H9 (cell line): Measurements from ENCODE around the gene ZIC5. TPM values are rescaled to one million over a fixed set of nuclear protein-coding genes. Genes with fewer than 3 reads are reported as not detected.
"Not testable (repeated sequence)": the region's sequence is repeated elsewhere in the genome, so short reads cannot be mapped to it uniquely, and the experiment has no call there.

Experiments
- DNase-seq: peaks from one replicate; pipeline ENCODE4 v3.0.0-alpha.2; 2017
- H2AFZ ChIP-seq: one replicate; pipeline ENCODE4 v1.6.1; 2013; ENCODE audit warnings: mild to moderate bottlenecking, low read length, control low read depth, moderate library complexity
- H2AK5ac ChIP-seq: 2 replicates; pipeline ENCODE4 v1.6.1; 2013; ENCODE audit warnings: low read length, control low read depth, mixed read lengths; ENCODE audit not compliant: insufficient read length
- H2BK120ac ChIP-seq: one replicate; pipeline ENCODE4 v1.6.1; 2013; ENCODE audit warnings: low read depth, mild to moderate bottlenecking, low read length, control low read depth, inconsistent platforms; ENCODE audit not compliant: poor library complexity, severe bottlenecking
- H2BK12ac ChIP-seq: 2 replicates; pipeline ENCODE4 v1.6.1; 2013; ENCODE audit warnings: low read length, control low read depth, mixed read lengths, low read depth; ENCODE audit not compliant: insufficient read length
- H2BK15ac ChIP-seq: 2 replicates; pipeline ENCODE4 v1.6.1; 2013; ENCODE audit warnings: low read depth, low read length, control low read depth
- H2BK20ac ChIP-seq: one replicate; pipeline ENCODE4 v1.6.1; 2013; ENCODE audit warnings: low read depth, mild to moderate bottlenecking, low read length, control low read depth, inconsistent platforms; ENCODE audit not compliant: poor library complexity, severe bottlenecking
- H2BK5ac ChIP-seq: 2 replicates; pipeline ENCODE4 v1.6.1; 2013; ENCODE audit warnings: low read length, control low read depth, mixed read lengths; ENCODE audit not compliant: insufficient read length
- H3K14ac ChIP-seq: 2 replicates; pipeline ENCODE4 v1.6.1; 2013; ENCODE audit warnings: low read length, control low read depth; ENCODE audit not compliant: insufficient read depth
- H3K18ac ChIP-seq: 2 replicates; pipeline ENCODE4 v1.6.1; 2013; ENCODE audit warnings: low read depth, mild to moderate bottlenecking, mixed read lengths, low read length, control low read depth; ENCODE audit not compliant: insufficient read length
- H3K23ac ChIP-seq: 2 replicates; pipeline ENCODE4 v1.6.1; 2013; ENCODE audit warnings: low read length, control low read depth, mixed read lengths, low read depth; ENCODE audit not compliant: insufficient read length
- H3K23me2 ChIP-seq: 2 replicates; pipeline ENCODE4 v1.6.1; 2013; ENCODE audit warnings: low read depth, mild to moderate bottlenecking, mixed read lengths, low read length, control low read depth; ENCODE audit not compliant: insufficient read length, poor library complexity, severe bottlenecking
- H3K27ac ChIP-seq: 2 replicates; pipeline ENCODE4 v1.5.1; 2013; ENCODE audit warnings: low read length, control low read depth, mixed read lengths, low read depth; ENCODE audit not compliant: insufficient read length
- H3K27me3 ChIP-seq: 2 replicates; pipeline ENCODE4 v1.6.1; 2013; ENCODE audit warnings: low read length, control low read depth, inconsistent platforms; ENCODE audit not compliant: insufficient read depth
- H3K4ac ChIP-seq: 2 replicates; pipeline ENCODE4 v1.6.1; 2013; ENCODE audit warnings: low read depth, mild to moderate bottlenecking, control low read depth, inconsistent platforms, low read length, moderate library complexity
- H3K4me1 ChIP-seq: 2 replicates; pipeline ENCODE4 v1.6.1; 2013; ENCODE audit warnings: low read length, control low read depth, inconsistent platforms; ENCODE audit not compliant: insufficient read depth
- H3K4me2 ChIP-seq: 2 replicates; pipeline ENCODE4 v1.6.1; 2013; ENCODE audit warnings: low read length, control low read depth, mixed read lengths; ENCODE audit not compliant: insufficient read length, insufficient read depth
- H3K56ac ChIP-seq: 2 replicates; pipeline ENCODE4 v1.6.1; 2013; ENCODE audit warnings: low read depth, mild to moderate bottlenecking, mixed read lengths, low read length, control low read depth; ENCODE audit not compliant: insufficient read length
- H3K79me1 ChIP-seq: 2 replicates; pipeline ENCODE4 v1.6.1; 2013; ENCODE audit warnings: low read depth, mild to moderate bottlenecking, moderate library complexity, low read length, control low read depth, inconsistent platforms; ENCODE audit not compliant: insufficient read depth, poor library complexity, severe bottlenecking
- H3K79me2 ChIP-seq: 2 replicates; pipeline ENCODE4 v1.6.1; 2013; ENCODE audit warnings: low read length, control low read depth, inconsistent platforms; ENCODE audit not compliant: insufficient read depth
- H3K9ac ChIP-seq: 2 replicates; pipeline ENCODE4 v1.6.1; 2013; ENCODE audit warnings: low read length, control low read depth, mixed read lengths; ENCODE audit not compliant: insufficient read length; ENCODE audit errors: extremely low read depth
- H3K9me3 ChIP-seq: one replicate; pipeline ENCODE4 v1.6.1; 2013; ENCODE audit warnings: low read depth, low read length, inconsistent platforms; ENCODE audit not compliant: control insufficient read depth
- H3T11ph ChIP-seq: one replicate; pipeline ENCODE4 v1.6.1; 2013; ENCODE audit warnings: mild to moderate bottlenecking, low read length, control low read depth, inconsistent platforms
- H4K20me1 ChIP-seq: one replicate; pipeline ENCODE4 v1.6.1; 2013; ENCODE audit not compliant: control insufficient read depth, insufficient read length, insufficient read depth
- H4K5ac ChIP-seq: 2 replicates; pipeline ENCODE4 v1.6.1; 2013; ENCODE audit warnings: low read depth, mild to moderate bottlenecking, mixed read lengths, low read length, control low read depth; ENCODE audit not compliant: insufficient read length
- H4K8ac ChIP-seq: replicated peaks from 2 replicates; pipeline ENCODE4 v1.6.1; 2013; ENCODE audit warnings: low read length, control low read depth, mixed read lengths, low read depth; ENCODE audit not compliant: insufficient read length
- H4K91ac ChIP-seq: 2 replicates; pipeline ENCODE4 v1.6.1; 2013; ENCODE audit warnings: low read depth, mild to moderate bottlenecking, moderate library complexity, mixed read lengths, low read length, control low read depth; ENCODE audit not compliant: insufficient read length
- H3K27ac Mint-ChIP-seq, 3 experiments: 2 replicates in 2 of 3; 3 replicates in 1 of 3; pipeline ENCODE4 v1.8.0; 2020 to 2021; ENCODE audit warnings: mixed read lengths in 3 of 3, mild to moderate bottlenecking in 1 of 3, moderate library complexity in 1 of 3
- H3K27me3 Mint-ChIP-seq: 2 replicates; pipeline ENCODE4 v1.8.0; 2021; ENCODE audit warnings: low read depth, mild to moderate bottlenecking, moderate library complexity, mixed read lengths
- H3K36me3 Mint-ChIP-seq, 3 experiments: 2 replicates in 2 of 3; 3 replicates in 1 of 3; pipeline ENCODE4 v1.8.0; 2020 to 2021; ENCODE audit warnings: low read depth in 3 of 3, mixed read lengths in 3 of 3; ENCODE audit not compliant: insufficient read depth in 1 of 3
- H3K4me1 Mint-ChIP-seq, 2 experiments: 2 replicates each; pipeline ENCODE4 v1.8.0; 2020; ENCODE audit warnings: mixed read lengths in 2 of 2
- H3K4me3 Mint-ChIP-seq, 2 experiments: 2 replicates in 1 of 2; 3 replicates in 1 of 2; pipeline ENCODE4 v1.8.0; 2020 to 2021; ENCODE audit warnings: mild to moderate bottlenecking in 2 of 2, mixed read lengths in 2 of 2, moderate library complexity in 1 of 2
- H3K9me3 Mint-ChIP-seq, 2 experiments: 2 replicates in 1 of 2; 3 replicates in 1 of 2; pipeline ENCODE4 v1.8.0; 2020; ENCODE audit warnings: mild to moderate bottlenecking in 2 of 2, mixed read lengths in 2 of 2, moderate library complexity in 1 of 2
- CTCF ChIP-seq: fragments of 200-600 bp; sonication (generic); conservative IDR thresholded peaks from 3 replicates; pipeline ENCODE4 v1.8.0; 2021; ENCODE audit warnings: antibody characterized with exemption, mild to moderate bottlenecking
- WGBS: extraction: QIAGEN DNeasy Blood & Tissue Kit; methylation state at CpG from one replicate; pipeline ENCODE4 v1.1.7; 2013; ENCODE audit warnings: missing lambda C conversion rate, low lambda C conversion rate, mixed read lengths; ENCODE audit not compliant: insufficient read length; ENCODE audit errors: extremely low coverage; 5-methylcytosine and 5-hydroxymethylcytosine counted together
- total RNA-seq: library from RNA; stranded (reverse); gene quantifications from 2 replicates; pipeline ENCODE4 v1.2.1, GENCODE V29; 2021

ZIC5 gene
- total RNA-seq, 1 experiment from 2014 or later: 51.9 TPM

DNA sequence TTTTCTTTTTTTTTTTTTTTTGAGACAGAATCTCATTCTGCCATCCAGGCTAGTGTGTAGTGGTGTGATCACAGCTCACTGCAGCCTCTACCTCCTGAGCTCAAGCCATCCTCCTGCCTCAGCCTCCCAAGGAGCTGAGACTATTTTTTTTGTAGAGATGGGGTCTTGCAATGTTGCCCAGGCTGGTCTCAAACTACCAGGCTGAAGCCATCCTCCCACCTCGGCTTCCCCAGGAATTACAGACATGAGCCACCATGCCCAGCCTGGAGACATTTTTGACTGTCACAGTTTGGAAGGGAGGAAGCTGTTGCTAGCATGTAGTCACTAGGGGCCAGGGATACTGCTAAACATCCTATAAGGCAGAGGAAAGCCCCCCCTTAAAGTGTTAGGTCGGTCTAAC, 23.9 kb downstream of the ZIC5 start:
- no peak overlapping the region for H4K91ac ChIP-seq
- no peaks in the 10 kb centered on the region for H4K20me1 ChIP-seq
- H4K5ac ChIP-seq: no peak overlapping the region
- Mint-ChIP-seq H3K27me3 (peaks cover 18% of the 10 kb centered on the region), H3K9me3 (no peaks in the 10 kb centered on the region), H3K27ac (no peak overlapping the region), H3K4me3 (no peak overlapping the region), H3K36me3 (no peaks in the 10 kb centered on the region; a peak in 2 of 7 replicates), H3K4me1 (peaks cover 19 to 27% of the 10 kb centered on the region in 2 experiments)
- TF ChIP-seq CTCF: no peak
- H4K8ac ChIP-seq: no peak overlapping the region
- no peaks in the 10 kb centered on the region for H3K79me2 ChIP-seq
- H3K27ac ChIP-seq: no peak overlapping the region
- no peaks in the 10 kb centered on the region for H3K79me1 ChIP-seq
- no peaks in the 10 kb centered on the region for H3K27me3 ChIP-seq
- H2BK20ac ChIP-seq: no peak overlapping the region
- no peak overlapping the region for H3K56ac ChIP-seq
- no peak for DNase-seq
- H3K4me1 ChIP-seq: no peaks in the 10 kb centered on the region; the same call in 1 of the 2 replicates
- H2AFZ ChIP-seq: no peak overlapping the region
- H3K4ac ChIP-seq: no peak overlapping the region
- H2BK12ac ChIP-seq: no peak overlapping the region
- no peak overlapping the region for H2AK5ac ChIP-seq
- no peak overlapping the region for H2BK15ac ChIP-seq
- H3K9ac ChIP-seq: no peak overlapping the region
- H2BK120ac ChIP-seq: no peak overlapping the region
- no peak overlapping the region for H3K4me2 ChIP-seq
- H3K14ac ChIP-seq: no peak overlapping the region
- H3T11ph ChIP-seq: no peak overlapping the region
- H2BK5ac ChIP-seq: no peak overlapping the region
- WGBS: no CpG with 5 or more reads among the region's 2 CpGs
- H3K23ac ChIP-seq: no peak overlapping the region
- H3K18ac ChIP-seq: no peak overlapping the region
- no peaks in the 10 kb centered on the region for H3K23me2 ChIP-seq
- H3K9me3 ChIP-seq: no peaks in the 10 kb centered on the region

- H3T11ph ChIP-seq, H3K79me1 ChIP-seq, H3K23ac ChIP-seq, H2BK5ac ChIP-seq, H3K27me3 ChIP-seq, H2AK5ac ChIP-seq, H4K8ac ChIP-seq, H3K9ac ChIP-seq, H3K9me3 Mint-ChIP-seq, H3K23me2 ChIP-seq, H3K79me2 ChIP-seq, H2AFZ ChIP-seq, H4K5ac ChIP-seq, H3K27me3 Mint-ChIP-seq, H3K27ac ChIP-seq, H3K56ac ChIP-seq, H2BK120ac ChIP-seq, H4K20me1 ChIP-seq, H2BK20ac ChIP-seq, H2BK15ac ChIP-seq, H3K27ac Mint-ChIP-seq, H3K14ac ChIP-seq, H2BK12ac ChIP-seq, H3K4ac ChIP-seq, H3K4me1 ChIP-seq, H4K91ac ChIP-seq, H3K4me2 ChIP-seq, H3K18ac ChIP-seq, H3K9me3 ChIP-seq, H3K36me3 Mint-ChIP-seq, H3K4me3 Mint-ChIP-seq, DNase-seq: not testable (repeated sequence)
- no CpG with 5 or more reads among the region's 2 CpGs for WGBS
- peaks cover 20 to 35% of the 10 kb centered on the region in 2 experiments for H3K4me1 Mint-ChIP-seq
Observed at GRCh38 chr13:99945515-99945914, 26.1 kb downstream of the ZIC5 start.
